ENCODE results near the gene UCKL1.

DNA sequence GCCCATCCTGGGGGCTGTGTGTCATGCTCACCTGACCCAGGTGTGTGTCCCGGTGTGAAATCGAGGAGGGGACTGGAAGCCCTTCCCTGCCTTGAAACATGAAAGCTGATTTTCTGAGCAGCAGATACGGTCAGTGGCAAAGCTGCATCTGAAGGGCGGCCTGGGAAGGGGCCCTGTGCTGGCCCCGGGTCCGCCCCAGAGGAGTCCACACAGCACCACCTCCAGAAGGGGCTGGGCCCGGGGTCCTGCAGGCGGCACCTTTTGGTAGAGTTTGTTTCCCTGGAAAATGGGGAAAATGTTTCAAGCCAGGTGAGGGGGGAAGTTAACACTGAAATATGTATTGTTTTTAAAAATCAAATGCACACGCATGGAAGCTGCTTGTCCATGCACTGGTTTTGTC lies 20.8 kb downstream of the UCKL1 start:
- TF ChIP-seq FOXA1 (IDR thresholded peaks at IDR 0.05) = no peak
- TF ChIP-seq FOXK2 (IDR thresholded peaks at IDR 0.05) = no peak
- no peak for TF ChIP-seq FOXM1 (IDR thresholded peaks at IDR 0.05; ENCODE audit: borderline replicate concordance)
- TF ChIP-seq TARDBP (IDR thresholded peaks at IDR 0.05) = no peak
- TF ChIP-seq BHLHE40 (IDR thresholded peaks at IDR 0.05; ENCODE audit: borderline replicate concordance) = no peak
- TF ChIP-seq NFRKB (IDR thresholded peaks at IDR 0.05) = no peak
- TF ChIP-seq SUZ12 (IDR thresholded peaks at IDR 0.05) = no peak
